Gastroesophageal sphincter (tissue), 3 donors: ENCODE measurements around the gene RBM4B.

ENCODE experiments used
- POLR2A ChIP-seq, 2 donors: fragments of 450-650 bp; IDR thresholded peaks; one replicate each; pipeline ENCODE4 v1.6.1; 2017; ENCODE audit warnings: antibody characterized with exemption in 2 of 2, mild to moderate bottlenecking in 2 of 2, moderate library complexity in 1 of 2
- POLR2AphosphoS5 ChIP-seq: sonication (generic); formaldehyde crosslinking; IDR thresholded peaks from one replicate; pipeline ENCODE4 v1.6.1; 2017; ENCODE audit warnings: antibody characterized with exemption
- TF ChIP-seq, protein P1 (sequence below), 4 experiments: fragments of 200-600 bp in 2 of 4; fragments of 450-650 bp in 2 of 4; sonication (generic) in 1 of 4; IDR thresholded peaks; one replicate each; pipeline ENCODE4 v1.5.1; 2017 to 2019; ENCODE audit warnings: antibody characterized with exemption in 4 of 4, mild to moderate bottlenecking in 2 of 4, moderate library complexity in 2 of 4

DNA sequence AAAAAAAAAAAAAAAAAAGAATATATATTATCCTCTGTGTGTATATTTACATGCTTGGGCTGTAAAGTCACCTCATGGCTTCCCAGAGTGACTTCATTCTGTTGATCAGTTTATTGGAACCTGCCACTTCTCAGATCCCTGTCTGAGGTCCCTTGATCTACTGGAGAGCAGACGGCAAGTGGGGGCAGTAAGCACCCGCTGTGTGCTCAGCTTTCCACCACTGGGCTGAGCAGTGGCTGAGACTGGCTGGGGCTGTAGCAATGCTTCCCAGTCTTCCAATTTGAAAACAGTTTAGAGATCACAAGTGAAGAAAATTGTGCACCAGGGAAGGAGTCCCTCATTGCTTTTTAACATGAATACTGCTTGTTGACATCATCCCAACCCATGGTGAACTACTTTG is 6.9 kb upstream of the RBM4B start:
- TF ChIP-seq, protein P1, sequence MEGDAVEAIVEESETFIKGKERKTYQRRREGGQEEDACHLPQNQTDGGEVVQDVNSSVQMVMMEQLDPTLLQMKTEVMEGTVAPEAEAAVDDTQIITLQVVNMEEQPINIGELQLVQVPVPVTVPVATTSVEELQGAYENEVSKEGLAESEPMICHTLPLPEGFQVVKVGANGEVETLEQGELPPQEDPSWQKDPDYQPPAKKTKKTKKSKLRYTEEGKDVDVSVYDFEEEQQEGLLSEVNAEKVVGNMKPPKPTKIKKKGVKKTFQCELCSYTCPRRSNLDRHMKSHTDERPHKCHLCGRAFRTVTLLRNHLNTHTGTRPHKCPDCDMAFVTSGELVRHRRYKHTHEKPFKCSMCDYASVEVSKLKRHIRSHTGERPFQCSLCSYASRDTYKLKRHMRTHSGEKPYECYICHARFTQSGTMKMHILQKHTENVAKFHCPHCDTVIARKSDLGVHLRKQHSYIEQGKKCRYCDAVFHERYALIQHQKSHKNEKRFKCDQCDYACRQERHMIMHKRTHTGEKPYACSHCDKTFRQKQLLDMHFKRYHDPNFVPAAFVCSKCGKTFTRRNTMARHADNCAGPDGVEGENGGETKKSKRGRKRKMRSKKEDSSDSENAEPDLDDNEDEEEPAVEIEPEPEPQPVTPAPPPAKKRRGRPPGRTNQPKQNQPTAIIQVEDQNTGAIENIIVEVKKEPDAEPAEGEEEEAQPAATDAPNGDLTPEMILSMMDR (IDR thresholded peaks at IDR 0.05), result no peak
- TF ChIP-seq POLR2A (IDR thresholded peaks at IDR 0.05), result no peak
- TF ChIP-seq POLR2AphosphoS5, result no peak
